SU-DHL-6 (cell line): ENCODE data around the gene TRMU.

Experiments used
- H2AFZ ChIP-seq: fragments of 200-600 bp; sonication (generic); 2 replicates; pipeline ENCODE4 v1.6.1; 2014; ENCODE audit warnings: low read depth, mild to moderate bottlenecking, moderate library complexity, mixed read lengths, antibody characterized with exemption, low read length; ENCODE audit not compliant: severe bottlenecking
- H3F3A ChIP-seq: fragments of 200-600 bp; shearing (Covaris generic); 2 replicates; pipeline ENCODE4 v1.6.0; 2016; ENCODE audit warnings: antibody characterized with exemption, mild to moderate bottlenecking; ENCODE audit not compliant: insufficient read depth
- H3K27ac ChIP-seq: fragments of 200-600 bp; sonication (generic); 2 replicates; pipeline ENCODE4 v1.5.1; 2016; ENCODE audit warnings: low read depth, mild to moderate bottlenecking, low read length, moderate library complexity, mixed read lengths
- H3K27me3 ChIP-seq: fragments of 200-600 bp; sonication (generic), shearing (Covaris generic); 2 replicates; pipeline ENCODE4 v1.6.0; 2014; ENCODE audit warnings: mild to moderate bottlenecking, low read length
- H3K36me3 ChIP-seq: fragments of 200-600 bp; sonication (generic); 2 replicates; pipeline ENCODE4 v1.6.1; 2014; ENCODE audit warnings: mild to moderate bottlenecking, low read length, mixed read lengths
- H3K4me2 ChIP-seq: fragments of 300-600, 200-600 bp; shearing (Covaris generic), sonication (generic); 2 replicates; pipeline ENCODE4 v1.6.0; 2014; ENCODE audit warnings: low read length, low read depth, mild to moderate bottlenecking; ENCODE audit not compliant: poor library complexity, severe bottlenecking
- H3K4me3 ChIP-seq: fragments of 200-600 bp; sonication (generic); 2 replicates; pipeline ENCODE4 v1.5.1; 2014; ENCODE audit warnings: antibody characterized with exemption, low read length, mild to moderate bottlenecking, mixed read lengths; ENCODE audit not compliant: insufficient read depth, poor library complexity, severe bottlenecking
- H3K79me2 ChIP-seq: fragments of 200-600 bp; sonication (generic); 2 replicates; pipeline ENCODE4 v1.6.1; 2014; ENCODE audit warnings: mild to moderate bottlenecking, low read length, moderate library complexity; ENCODE audit not compliant: insufficient read depth
- H3K9ac ChIP-seq: fragments of 200-600 bp; sonication (generic); 2 replicates; pipeline ENCODE4 v1.7.0; 2014; ENCODE audit warnings: mild to moderate bottlenecking, low read length
- H3K9me2 ChIP-seq: fragments of 200-600 bp; sonication (generic); replicated peaks from 2 replicates; pipeline ENCODE4 v1.6.1; 2014; ENCODE audit warnings: low read length; ENCODE audit not compliant: insufficient read depth
- H3K9me3 ChIP-seq: fragments of 200-600 bp; sonication (generic); 2 replicates; pipeline ENCODE4 v1.6.1; 2014; ENCODE audit warnings: low read length, mixed read lengths; ENCODE audit not compliant: insufficient read depth
- H4K20me1 ChIP-seq: fragments of 200-600 bp; sonication (generic); 2 replicates; pipeline ENCODE4 v1.6.1; 2014; ENCODE audit warnings: low read depth, mild to moderate bottlenecking, antibody characterized with exemption, low read length, moderate library complexity, mixed read lengths
- EZH2phosphoT487 ChIP-seq: fragments of 200-600 bp; sonication (generic), shearing (Covaris generic); conservative IDR thresholded peaks from 2 replicates; pipeline ENCODE4 v1.6.1; 2018; ENCODE audit warnings: mild to moderate bottlenecking, antibody characterized with exemption, low read length, moderate library complexity, mixed read lengths
- TF ChIP-seq, protein P1 (sequence below): fragments of 200-600 bp; sonication (generic); IDR thresholded peaks from one replicate; pipeline ENCODE4 v1.5.1; 2017; ENCODE audit warnings: antibody characterized with exemption, mild to moderate bottlenecking, low read length, moderate library complexity; ENCODE audit not compliant: insufficient read depth, poor library complexity, severe bottlenecking

TRMU gene

GRCh38 chr22:46320166-46320710 is 15.3 kb upstream of the TRMU start:
- no peaks in the 10 kb centered on the region for H3K9me3 ChIP-seq
- no peak overlapping the region for H3K27ac ChIP-seq
- H3K27me3 ChIP-seq: no peaks in the 10 kb centered on the region
- H3K4me2 ChIP-seq: no peak overlapping the region
- H3K4me3 ChIP-seq: no peak overlapping the region
- H2AFZ ChIP-seq: no peak overlapping the region
- no peaks in the 10 kb centered on the region for H3F3A ChIP-seq
- TF ChIP-seq EZH2phosphoT487: no peak
- TF ChIP-seq, protein P1, sequence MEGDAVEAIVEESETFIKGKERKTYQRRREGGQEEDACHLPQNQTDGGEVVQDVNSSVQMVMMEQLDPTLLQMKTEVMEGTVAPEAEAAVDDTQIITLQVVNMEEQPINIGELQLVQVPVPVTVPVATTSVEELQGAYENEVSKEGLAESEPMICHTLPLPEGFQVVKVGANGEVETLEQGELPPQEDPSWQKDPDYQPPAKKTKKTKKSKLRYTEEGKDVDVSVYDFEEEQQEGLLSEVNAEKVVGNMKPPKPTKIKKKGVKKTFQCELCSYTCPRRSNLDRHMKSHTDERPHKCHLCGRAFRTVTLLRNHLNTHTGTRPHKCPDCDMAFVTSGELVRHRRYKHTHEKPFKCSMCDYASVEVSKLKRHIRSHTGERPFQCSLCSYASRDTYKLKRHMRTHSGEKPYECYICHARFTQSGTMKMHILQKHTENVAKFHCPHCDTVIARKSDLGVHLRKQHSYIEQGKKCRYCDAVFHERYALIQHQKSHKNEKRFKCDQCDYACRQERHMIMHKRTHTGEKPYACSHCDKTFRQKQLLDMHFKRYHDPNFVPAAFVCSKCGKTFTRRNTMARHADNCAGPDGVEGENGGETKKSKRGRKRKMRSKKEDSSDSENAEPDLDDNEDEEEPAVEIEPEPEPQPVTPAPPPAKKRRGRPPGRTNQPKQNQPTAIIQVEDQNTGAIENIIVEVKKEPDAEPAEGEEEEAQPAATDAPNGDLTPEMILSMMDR: no peak
- no peaks in the 10 kb centered on the region for H3K9me2 ChIP-seq
- peaks cover 22% of the 10 kb centered on the region; the same call in 1 of the 2 replicates for H3K36me3 ChIP-seq
- H4K20me1 ChIP-seq: peaks cover 5% of the 10 kb centered on the region; the same call in 1 of the 2 replicates
- no peak overlapping the region for H3K9ac ChIP-seq
- H3K79me2 ChIP-seq: peaks cover 26% of the 10 kb centered on the region; the same call in 1 of the 2 replicates

GRCh38 chr22:46320716-46321386 is 14.7 kb upstream of the TRMU start:
- Histone ChIP-seq H3F3A (no peaks in the 10 kb centered on the region), H3K9ac (no peak overlapping the region), H2AFZ (no peak overlapping the region), H3K79me2 (peaks cover 22% of the 10 kb centered on the region; the same call in 1 of the 2 replicates), H3K9me3 (no peaks in the 10 kb centered on the region), H3K27me3 (no peaks in the 10 kb centered on the region), H3K36me3 (peaks cover 16% of the 10 kb centered on the region; the same call in 1 of the 2 replicates), H3K9me2 (no peaks in the 10 kb centered on the region), H4K20me1 (peaks cover 5% of the 10 kb centered on the region; the same call in 1 of the 2 replicates), H3K4me2 (no peak overlapping the region), H3K27ac (no peak overlapping the region), H3K4me3 (no peak overlapping the region)
- no peak for TF ChIP-seq EZH2phosphoT487
- TF ChIP-seq, protein P1: no peak

GRCh38 chr22:46322711-46323110 is 12.8 kb upstream of the TRMU start:
- H3K4me2 ChIP-seq: no peak overlapping the region
- H3K4me3 ChIP-seq: no peak overlapping the region
- H3K27me3 ChIP-seq: no peaks in the 10 kb centered on the region
- H3K9ac ChIP-seq: no peak overlapping the region
- no peak for TF ChIP-seq EZH2phosphoT487
- TF ChIP-seq, protein P1: no peak
- peaks cover 11% of the 10 kb centered on the region; the same call in 1 of the 2 replicates for H3K36me3 ChIP-seq
- H3K27ac ChIP-seq: no peak overlapping the region
- H4K20me1 ChIP-seq: peaks cover 5% of the 10 kb centered on the region; the same call in 1 of the 2 replicates
- peaks cover 22% of the 10 kb centered on the region; the same call in 1 of the 2 replicates for H3K79me2 ChIP-seq
- H3K9me2 ChIP-seq: no peaks in the 10 kb centered on the region
- H3F3A ChIP-seq: no peaks in the 10 kb centered on the region
- no peaks in the 10 kb centered on the region for H3K9me3 ChIP-seq
- no peak overlapping the region for H2AFZ ChIP-seq
